Colonic mucosa (tissue), 4 donors: ENCODE measurements around the gene TMSB15C. TPM values are rescaled to one million over a fixed set of nuclear protein-coding genes. Genes with fewer than 3 reads are reported as not detected.
"Not testable (repeated sequence)": the region's sequence is repeated elsewhere in the genome, so short reads cannot be mapped to it uniquely, and the experiment has no call there.

ENCODE experiments used
- DNase-seq: peaks from one replicate; pipeline ENCODE4 v3.0.0-alpha.2; 2020
- H3K27ac ChIP-seq: fragments of 200-600 bp; one replicate; pipeline ENCODE4 v1.8.0; 2021
- H3K27me3 ChIP-seq: fragments of 200-600 bp; one replicate; pipeline ENCODE4 v1.8.0; 2021
- H3K36me3 ChIP-seq: fragments of 200-600 bp; one replicate; pipeline ENCODE4 v1.8.0; 2021
- H3K4me1 ChIP-seq: fragments of 200-600 bp; one replicate; pipeline ENCODE4 v1.8.0; 2021; ENCODE audit warnings: mild to moderate bottlenecking
- H3K4me3 ChIP-seq: fragments of 200-600 bp; one replicate; pipeline ENCODE4 v1.8.0; 2021
- H3K9ac ChIP-seq, 2 donors: one replicate each; pipeline ENCODE4 v1.7.0; 2013; ENCODE audit warnings: control low read depth in 2 of 2, low read depth in 2 of 2, low read length in 2 of 2
- H3K9me3 ChIP-seq: fragments of 200-600 bp; one replicate; pipeline ENCODE4 v1.8.0; 2021
- intact Hi-C: fragments of 100-400 bp; cut with DNase I; formaldehyde crosslinking; loops from one replicate; pipeline ENCODE4 v1.14.1; 2022
- total RNA-seq, 2 donors: library from RNA; stranded (reverse); fragmentation: NEBNext Ultra II Directional in 1 of 2; extraction: Animal tissue kit (Norgen Biotek cat#: 25700) in 1 of 2; gene quantifications; one replicate each; pipeline ENCODE4 v1.2.1, GENCODE V29; 2021
- TF ChIP-seq, protein P1 (sequence below): fragments of 200-600 bp; IDR thresholded peaks from one replicate; pipeline ENCODE4 v1.8.0; 2022; ENCODE audit warnings: antibody characterized with exemption, mild to moderate bottlenecking
- donor health status: healthy.
- donor health status: DM: no; HTN: no; CAD: no.
- donor health status: DM: no; HTN: no; CAD: no.

Gene TMSB15C
- total RNA-seq, result 1 to 10 TPM in 1 of 2 donors, under 1 TPM in 1; 0.89 to 1.2 TPM

DNA sequence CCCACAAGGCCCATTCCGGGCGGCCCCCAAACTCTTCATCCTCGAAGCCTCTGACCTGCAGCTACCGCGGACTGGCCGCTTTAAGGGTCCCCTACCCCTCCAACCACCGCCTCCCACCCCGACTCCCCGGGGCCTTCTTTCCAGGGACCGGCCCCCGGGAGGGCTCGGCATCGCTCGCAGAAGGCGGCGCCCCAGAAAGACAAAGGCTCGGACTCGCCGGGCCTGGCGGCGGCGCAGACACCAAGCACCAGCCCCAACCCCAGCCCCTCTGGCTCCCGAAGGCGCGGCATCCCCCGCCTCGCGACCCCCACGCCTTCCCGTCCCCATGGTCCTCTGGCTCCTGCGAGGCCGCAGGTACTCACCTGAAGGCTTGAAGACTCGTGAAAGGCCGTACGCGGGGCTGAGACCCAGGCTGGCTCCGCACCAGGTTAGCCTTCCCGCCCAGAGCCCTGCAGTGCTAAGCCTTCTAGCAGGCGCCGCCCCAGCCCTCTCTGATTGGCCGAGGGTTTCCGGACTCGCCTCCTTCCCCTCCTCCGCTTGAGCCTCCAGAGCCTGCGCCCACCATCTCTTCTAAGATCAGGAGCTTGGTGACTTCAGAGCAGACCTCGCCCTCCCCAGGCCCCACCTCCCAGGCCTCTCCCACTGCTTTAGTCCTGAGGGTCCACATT is at the start of gene TMSB15C:
TMSB15C (minus strand) TSS at position 459 of the 668 bp plus-strand sequence.
- H3K27ac ChIP-seq, H3K4me1 ChIP-seq, DNase-seq, intact Hi-C loops, H3K4me3 ChIP-seq, H3K36me3 ChIP-seq, H3K9ac ChIP-seq, H3K9me3 ChIP-seq, H3K27me3 ChIP-seq: not testable (repeated sequence)

GRCh38 chrX:104122829-104123228 is 46.8 kb upstream of the TMSB15C start:
- Histone ChIP-seq H3K27me3 (no peaks in the 10 kb centered on the region), H3K9ac (no peak overlapping the region), H3K4me3 (no peak overlapping the region), H3K4me1 (no peaks in the 10 kb centered on the region), H3K27ac (no peak overlapping the region), H3K9me3 (no peaks in the 10 kb centered on the region), H3K36me3 (no peaks in the 10 kb centered on the region)
- intact Hi-C loops, result no loop called here
- TF ChIP-seq, protein P1, sequence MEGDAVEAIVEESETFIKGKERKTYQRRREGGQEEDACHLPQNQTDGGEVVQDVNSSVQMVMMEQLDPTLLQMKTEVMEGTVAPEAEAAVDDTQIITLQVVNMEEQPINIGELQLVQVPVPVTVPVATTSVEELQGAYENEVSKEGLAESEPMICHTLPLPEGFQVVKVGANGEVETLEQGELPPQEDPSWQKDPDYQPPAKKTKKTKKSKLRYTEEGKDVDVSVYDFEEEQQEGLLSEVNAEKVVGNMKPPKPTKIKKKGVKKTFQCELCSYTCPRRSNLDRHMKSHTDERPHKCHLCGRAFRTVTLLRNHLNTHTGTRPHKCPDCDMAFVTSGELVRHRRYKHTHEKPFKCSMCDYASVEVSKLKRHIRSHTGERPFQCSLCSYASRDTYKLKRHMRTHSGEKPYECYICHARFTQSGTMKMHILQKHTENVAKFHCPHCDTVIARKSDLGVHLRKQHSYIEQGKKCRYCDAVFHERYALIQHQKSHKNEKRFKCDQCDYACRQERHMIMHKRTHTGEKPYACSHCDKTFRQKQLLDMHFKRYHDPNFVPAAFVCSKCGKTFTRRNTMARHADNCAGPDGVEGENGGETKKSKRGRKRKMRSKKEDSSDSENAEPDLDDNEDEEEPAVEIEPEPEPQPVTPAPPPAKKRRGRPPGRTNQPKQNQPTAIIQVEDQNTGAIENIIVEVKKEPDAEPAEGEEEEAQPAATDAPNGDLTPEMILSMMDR, result no peak
- DNase-seq, result no peak

DNA sequence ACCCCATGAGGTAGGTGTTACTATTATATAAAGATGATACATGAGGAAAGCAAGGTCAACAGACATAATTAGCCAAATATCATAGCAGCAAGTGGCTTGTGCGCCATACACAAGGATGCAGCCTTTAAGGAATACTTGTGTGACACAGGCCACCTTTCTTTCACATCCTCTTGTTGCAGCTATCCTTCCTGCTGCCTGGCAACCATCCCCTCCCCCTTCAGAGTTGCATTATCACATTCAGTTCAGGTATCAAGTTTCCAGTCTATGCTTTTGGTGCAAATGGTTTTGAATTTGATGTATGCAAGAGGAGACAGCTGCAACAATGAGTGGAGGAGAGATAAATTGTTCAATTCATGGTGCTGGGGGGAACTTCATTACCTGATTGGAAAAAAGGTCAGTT is 42.7 kb upstream of the TMSB15C start:
- Histone ChIP-seq H3K9ac (no peak overlapping the region), H3K4me3 (no peak overlapping the region), H3K9me3 (no peaks in the 10 kb centered on the region), H3K27me3 (no peaks in the 10 kb centered on the region), H3K36me3 (no peaks in the 10 kb centered on the region), H3K4me1 (no peaks in the 10 kb centered on the region), H3K27ac (no peak overlapping the region)
- intact Hi-C loops, result no loop called here
- DNase-seq, result no peak
- TF ChIP-seq, protein P1, result no peak

- H3K9me3 ChIP-seq, result no peaks in the 10 kb centered on the region
- intact Hi-C loops, result no loop called here
- H3K4me1 ChIP-seq, result no peaks in the 10 kb centered on the region
- H3K9ac ChIP-seq, result no peak overlapping the region
- H3K27me3 ChIP-seq, result no peaks in the 10 kb centered on the region
- TF ChIP-seq, protein P1, result no peak
- no peak for DNase-seq
- H3K4me3 ChIP-seq, result no peak overlapping the region
- no peaks in the 10 kb centered on the region for H3K36me3 ChIP-seq
- H3K27ac ChIP-seq, result no peak overlapping the region
These were observed 41.7 kb upstream of the TMSB15C start for GRCh38 chrX:104117759-104118158.

- Histone ChIP-seq H3K4me1 (no peaks in the 10 kb centered on the region), H3K9me3 (no peaks in the 10 kb centered on the region), H3K4me3 (peak overlapping the region; percentile 42), H3K9ac (no peak overlapping the region), H3K27me3 (peaks cover 3% of the 10 kb centered on the region), H3K27ac (no peak overlapping the region), H3K36me3 (no peaks in the 10 kb centered on the region)
- intact Hi-C loops, result no loop called here
- DNase-seq, result peak; percentile 49
- TF ChIP-seq, protein P1, result peak; percentile 46
These were observed 37.4 kb upstream of the TMSB15C start for GRCh38 chrX:104113222-104113965.
